ENCODE measurements around the gene SLC25A46. TPM values are rescaled to one million over a fixed set of nuclear protein-coding genes. Genes with fewer than 3 reads are reported as not detected.
"Not testable (repeated sequence)": the region's sequence is repeated elsewhere in the genome, so short reads cannot be mapped to it uniquely, and the experiment has no call there.

Gene SLC25A46
- total RNA-seq (10 to 100 TPM; 23.8 to 50.5 (median 35.9) TPM), polyA plus RNA-seq (10 to 100 TPM; 30.9 to 31.9 TPM), total RNA-seq (30.6 reads per million, percentile 60 among the genes with 10 or more reads in this experiment)

DNA sequence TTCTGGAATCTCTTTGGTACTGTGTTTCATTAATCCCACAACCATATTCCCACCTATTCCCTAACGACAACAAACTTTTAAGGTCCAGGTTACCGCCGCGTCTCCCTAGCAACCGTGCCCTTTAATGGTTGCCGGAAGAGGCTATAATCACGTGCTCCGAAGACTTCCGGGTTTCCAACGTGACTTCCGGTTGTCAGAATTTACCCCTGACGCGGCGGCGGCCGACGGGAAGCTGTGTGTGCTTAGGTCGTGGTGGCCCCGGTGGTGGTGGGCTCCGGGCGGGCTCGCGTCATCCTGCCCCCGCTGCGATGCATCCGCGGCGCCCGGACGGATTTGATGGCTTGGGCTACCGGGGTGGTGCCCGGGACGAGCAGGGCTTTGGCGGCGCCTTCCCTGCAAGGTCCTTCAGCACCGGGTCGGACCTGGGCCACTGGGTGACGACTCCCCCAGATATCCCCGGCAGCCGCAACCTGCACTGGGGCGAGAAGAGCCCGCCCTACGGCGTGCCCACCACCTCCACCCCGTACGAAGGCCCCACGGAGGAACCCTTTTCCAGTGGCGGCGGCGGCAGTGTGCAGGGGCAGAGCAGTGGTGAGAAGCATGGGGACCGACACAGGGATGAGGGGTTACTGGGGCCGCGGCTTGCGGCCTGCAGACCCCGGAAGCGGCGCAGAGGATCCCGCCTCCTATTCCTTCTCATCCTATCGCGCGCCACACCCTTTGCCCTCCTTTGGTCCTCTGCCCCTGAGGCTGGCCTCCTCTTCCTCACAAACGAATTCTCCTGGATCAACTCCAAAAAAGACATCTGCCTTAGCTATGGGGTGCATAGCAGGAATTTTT is at the start of gene SLC25A46:
Gene SLC25A46, plus strand, starts transcription at position 196 of the 840 bp plus-strand sequence. Its CDS starts 113 bp downstream, at position 309.
- Mint-ChIP-seq H3K27me3 (peaks cover 4 to 19% (median 6%) of the 10 kb centered on the region in 5 donors), H3K36me3 (peaks cover 0 to 5% (median 0%) of the 10 kb centered on the region in 5 donors), H3K4me3 (peak within 1 kb of the TSS; percentile 90 to 100 (median 96)), H3K27ac (peak within 1 kb of the TSS; percentile 91 to 100 (median 96)), H3K9me3 (peaks cover 0 to 2% (median 0%) of the 10 kb centered on the region in 11 donors), H3K4me1 (peaks cover 14 to 45% (median 34%) of the 10 kb centered on the region in 7 donors)
- H3K36me3 ChIP-seq (ENCODE audit: control insufficient read depth in 2 of 3, insufficient read depth in 3 of 3, low read length in 3 of 3), result peaks cover 0 to 5% (median 0%) of the 10 kb centered on the region in 3 experiments
- peak; percentile 92 for ATAC-seq
- H3K27ac ChIP-seq (ENCODE audit: low read depth, low read length), result peak within 1 kb of the TSS; percentile 86
- H3K4me1 ChIP-seq (ENCODE audit: control insufficient read depth in 2 of 2, insufficient read depth in 2 of 2, low read length in 2 of 2), result peaks cover 4 to 15% of the 10 kb centered on the region in 2 donors
- ChIA-PET CTCF (interaction anchor here (0.9 to 1.2 kb wide), 2 partner anchors 17 kb away, joined by 3 to 4 read pairs; no protein-coding TSS in a partner anchor), POLR2A (interaction anchor here (1.3 to 1.8 kb wide), 2 partner anchors 13 to 353 kb away, joined by 4 to 7 read pairs; partner anchors contain the start of genes TMEM232 and WDR36)
- peak within 1 kb of the TSS; percentile 96 for H3K4me3 ChIP-seq (ENCODE audit: low read length)
- DNase-seq, result peak; percentile 75 to 92 (median 91)
- intact Hi-C loops (cut with micrococcal nuclease), result loop anchor here (1.0 to 10.0 kb wide), 20 partner anchors 13 to 1991 kb away; partner anchors contain the start of genes NREP (in 2 of the 2), STARD4 (in 2 of the 2), TMEM232 (in 2 of the 2) and WDR36 (in 2 of the 2)
- H3K27me3 ChIP-seq (ENCODE audit: control insufficient read depth in 2 of 2, insufficient read depth in 2 of 2, low read length in 2 of 2), result no peaks in the 10 kb centered on the region
- H3K9me3 ChIP-seq (ENCODE audit: control insufficient read depth in 2 of 3, low read length in 3 of 3), result no peaks in the 10 kb centered on the region

DNA sequence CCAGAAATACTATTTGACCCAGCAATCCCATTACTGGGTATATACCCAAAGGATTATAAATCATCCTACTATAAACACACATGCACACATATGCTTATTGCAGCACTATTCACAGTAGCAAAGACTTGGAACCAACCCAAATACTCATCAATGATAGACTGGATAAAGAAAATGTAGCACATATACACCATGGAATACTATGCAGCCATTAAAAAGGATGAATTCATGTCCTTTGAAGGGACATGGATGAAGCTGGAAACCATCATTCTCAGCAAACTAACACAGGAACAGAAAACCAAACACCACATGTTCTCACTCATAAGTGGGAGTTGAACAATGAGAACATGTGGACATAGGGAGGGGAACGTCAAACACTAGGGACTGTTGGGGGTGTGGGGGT is 48.2 kb upstream of the SLC25A46 start:
- H3K4me1 ChIP-seq (ENCODE audit: control insufficient read depth in 2 of 2, insufficient read depth in 2 of 2, low read length in 2 of 2); H3K27me3 ChIP-seq (ENCODE audit: control insufficient read depth in 2 of 2, insufficient read depth in 2 of 2, low read length in 2 of 2); H3K27me3 Mint-ChIP-seq; ATAC-seq; H3K4me3 Mint-ChIP-seq; H3K36me3 Mint-ChIP-seq; H3K36me3 ChIP-seq (ENCODE audit: control insufficient read depth in 2 of 3, insufficient read depth in 3 of 3, low read length in 3 of 3); H3K9me3 ChIP-seq (ENCODE audit: control insufficient read depth in 2 of 3, low read length in 3 of 3); CTCF ChIA-PET; intact Hi-C loops (cut with micrococcal nuclease); DNase-seq; H3K4me3 ChIP-seq (ENCODE audit: low read length); POLR2A ChIA-PET; H3K27ac Mint-ChIP-seq; H3K27ac ChIP-seq (ENCODE audit: low read depth, low read length): not testable (repeated sequence)
- H3K4me1 Mint-ChIP-seq, result peaks cover 0 to 11% (median 0%) of the 10 kb centered on the region in 7 donors
- H3K9me3 Mint-ChIP-seq, result peaks cover 0 to 21% (median 5%) of the 10 kb centered on the region in 11 donors

DNA sequence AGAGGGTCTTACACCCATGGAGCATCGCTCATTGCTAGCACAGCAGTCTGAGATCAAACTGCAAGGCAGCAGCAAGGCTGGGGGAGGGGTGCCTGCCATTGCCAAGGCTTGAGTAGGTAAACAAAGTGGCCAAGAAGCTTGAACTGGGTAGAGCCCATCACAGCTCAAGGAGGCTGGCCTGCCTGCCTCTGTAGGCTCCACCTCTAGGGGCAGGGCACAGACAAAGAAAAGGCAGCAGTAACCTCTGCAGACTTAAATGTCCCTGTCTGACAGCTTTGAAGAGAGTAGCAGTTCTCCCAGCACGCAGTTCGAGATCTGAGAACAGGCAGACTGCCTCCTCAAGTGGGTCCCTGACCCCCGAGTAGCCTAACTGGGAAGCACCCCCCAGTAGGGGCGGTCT is 46.1 kb upstream of the SLC25A46 start:
- H3K4me3 ChIP-seq (ENCODE audit: low read length); ATAC-seq; H3K36me3 ChIP-seq (ENCODE audit: control insufficient read depth in 2 of 3, insufficient read depth in 3 of 3, low read length in 3 of 3); POLR2A ChIA-PET; DNase-seq; H3K27ac Mint-ChIP-seq; H3K27ac ChIP-seq (ENCODE audit: low read depth, low read length); H3K4me1 Mint-ChIP-seq; H3K9me3 ChIP-seq (ENCODE audit: control insufficient read depth in 2 of 3, low read length in 3 of 3); CTCF ChIA-PET; H3K36me3 Mint-ChIP-seq; H3K27me3 ChIP-seq (ENCODE audit: control insufficient read depth in 2 of 2, insufficient read depth in 2 of 2, low read length in 2 of 2); H3K4me1 ChIP-seq (ENCODE audit: control insufficient read depth in 2 of 2, insufficient read depth in 2 of 2, low read length in 2 of 2); H3K4me3 Mint-ChIP-seq; H3K27me3 Mint-ChIP-seq; intact Hi-C loops (cut with micrococcal nuclease): not testable (repeated sequence)
- peaks cover 3 to 17% (median 8%) of the 10 kb centered on the region in 11 donors for H3K9me3 Mint-ChIP-seq

DNA sequence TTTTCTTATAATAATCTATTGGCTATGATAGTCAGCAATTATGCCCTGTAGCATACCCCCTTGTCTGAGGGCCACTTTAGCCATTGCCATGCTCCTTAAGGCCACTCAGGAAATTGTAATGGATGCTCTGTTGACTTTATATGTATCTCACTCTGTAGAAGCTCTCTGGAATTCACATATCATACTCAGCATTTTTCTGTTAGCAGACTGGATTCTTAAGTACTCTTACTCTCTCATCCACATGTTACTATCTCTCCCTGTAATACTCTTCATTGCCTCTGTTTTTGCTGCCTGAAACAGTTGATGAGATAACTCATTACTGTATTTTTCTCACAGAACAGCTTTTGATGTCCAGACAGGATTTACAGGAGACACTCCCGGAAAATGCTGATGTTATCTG is 36.5 kb upstream of the SLC25A46 start:
- H3K4me1 Mint-ChIP-seq, result no peaks in the 10 kb centered on the region
- intact Hi-C loops (cut with micrococcal nuclease), result no loop called here

DNA sequence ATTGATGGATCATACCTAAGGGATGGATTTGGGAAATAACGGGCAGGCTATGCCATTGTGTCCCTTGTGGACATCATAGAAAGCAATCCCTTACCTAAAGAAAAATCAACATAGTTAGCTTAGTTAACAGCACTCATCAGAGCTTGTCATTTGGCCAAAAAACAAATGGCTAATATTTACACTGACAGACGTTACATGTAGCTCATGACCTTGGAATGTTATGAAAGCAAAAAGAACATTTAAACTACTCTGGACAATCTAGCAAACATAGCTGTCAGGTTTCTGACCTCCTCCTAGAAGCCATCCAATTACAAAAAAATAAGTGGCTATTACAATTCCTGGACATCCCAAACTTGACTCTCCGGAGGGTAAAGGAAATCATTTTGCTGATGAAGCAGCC is 36.1 kb upstream of the SLC25A46 start:
- H3K36me3 Mint-ChIP-seq, result peaks cover 0 to 3% (median 0%) of the 10 kb centered on the region in 5 donors
- no peak for DNase-seq
- Histone ChIP-seq H3K4me1 (ENCODE audit: control insufficient read depth in 2 of 2, insufficient read depth in 2 of 2, low read length in 2 of 2) (no peaks in the 10 kb centered on the region), H3K4me3 (ENCODE audit: low read length) (no peak overlapping the region), H3K27me3 (ENCODE audit: control insufficient read depth in 2 of 2, insufficient read depth in 2 of 2, low read length in 2 of 2) (no peaks in the 10 kb centered on the region), H3K9me3 (ENCODE audit: control insufficient read depth in 2 of 3, low read length in 3 of 3) (no peaks in the 10 kb centered on the region), H3K27ac (ENCODE audit: low read depth, low read length) (no peak overlapping the region), H3K36me3 (ENCODE audit: control insufficient read depth in 2 of 3, insufficient read depth in 3 of 3, low read length in 3 of 3) (no peaks in the 10 kb centered on the region)
- intact Hi-C loops (cut with micrococcal nuclease), result no loop called here
- POLR2A ChIA-PET, result no interaction called here
- no peak overlapping the region for H3K4me3 Mint-ChIP-seq
- H3K4me1 Mint-ChIP-seq, result no peaks in the 10 kb centered on the region
- H3K27ac Mint-ChIP-seq, result no peak overlapping the region
- ATAC-seq, result no peak
- peaks cover 0 to 28% (median 10%) of the 10 kb centered on the region in 5 donors for H3K27me3 Mint-ChIP-seq
- H3K9me3 Mint-ChIP-seq, result peaks cover 0 to 2% (median 0%) of the 10 kb centered on the region in 11 donors
- CTCF ChIA-PET, result no interaction called here

More for the DNA sequence above, 36.5 kb upstream of the SLC25A46 start:
- no peaks in the 10 kb centered on the region for H3K9me3 ChIP-seq (ENCODE audit: control insufficient read depth in 2 of 3, low read length in 3 of 3)
- no peaks in the 10 kb centered on the region for H3K4me1 ChIP-seq (ENCODE audit: control insufficient read depth in 2 of 2, insufficient read depth in 2 of 2, low read length in 2 of 2)
- DNase-seq (no peak), ATAC-seq (no peak)
- ChIA-PET CTCF (no interaction called here), POLR2A (no interaction called here)
- H3K27me3 Mint-ChIP-seq, result peaks cover 0 to 28% (median 10%) of the 10 kb centered on the region in 5 donors
- H3K27ac ChIP-seq (ENCODE audit: low read depth, low read length), result no peak overlapping the region
- H3K27me3 ChIP-seq (ENCODE audit: control insufficient read depth in 2 of 2, insufficient read depth in 2 of 2, low read length in 2 of 2), result no peaks in the 10 kb centered on the region
- no peak overlapping the region for H3K27ac Mint-ChIP-seq
- H3K36me3 Mint-ChIP-seq, result peaks cover 0 to 3% (median 0%) of the 10 kb centered on the region in 5 donors
- H3K9me3 Mint-ChIP-seq, result peaks cover 0 to 2% (median 0%) of the 10 kb centered on the region in 11 donors
- H3K4me3 Mint-ChIP-seq, result no peak overlapping the region
- no peak overlapping the region for H3K4me3 ChIP-seq (ENCODE audit: low read length)
- H3K36me3 ChIP-seq (ENCODE audit: control insufficient read depth in 2 of 3, insufficient read depth in 3 of 3, low read length in 3 of 3), result no peaks in the 10 kb centered on the region

DNA sequence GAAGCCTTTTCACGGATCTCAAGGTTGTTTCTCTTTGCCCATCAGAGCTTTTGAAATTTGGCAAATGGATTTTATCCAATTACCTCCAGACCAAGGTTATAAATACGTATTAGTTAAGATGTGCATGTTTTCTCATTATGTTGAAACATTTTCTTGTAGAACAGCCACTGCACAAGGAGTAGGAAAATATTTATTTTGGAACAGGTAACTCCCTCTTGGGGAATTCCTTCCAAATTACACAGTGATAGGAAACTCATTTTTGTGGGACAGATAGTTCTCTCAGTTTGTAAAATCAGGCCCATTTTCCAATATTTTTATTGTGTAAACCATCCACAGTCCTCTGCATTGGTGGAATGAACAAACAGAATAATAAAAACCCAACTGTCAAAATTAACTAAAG is 35.3 kb upstream of the SLC25A46 start:
- Histone ChIP-seq H3K9me3 (ENCODE audit: control insufficient read depth in 2 of 3, low read length in 3 of 3) (no peaks in the 10 kb centered on the region), H3K27me3 (ENCODE audit: control insufficient read depth in 2 of 2, insufficient read depth in 2 of 2, low read length in 2 of 2) (no peaks in the 10 kb centered on the region), H3K4me3 (ENCODE audit: low read length) (no peak overlapping the region), H3K4me1 (ENCODE audit: control insufficient read depth in 2 of 2, insufficient read depth in 2 of 2, low read length in 2 of 2) (no peaks in the 10 kb centered on the region), H3K27ac (ENCODE audit: low read depth, low read length) (no peak overlapping the region), H3K36me3 (ENCODE audit: control insufficient read depth in 2 of 3, insufficient read depth in 3 of 3, low read length in 3 of 3) (no peaks in the 10 kb centered on the region)
- intact Hi-C loops (cut with micrococcal nuclease), result no loop called here
- no peaks in the 10 kb centered on the region for H3K4me1 Mint-ChIP-seq
- DNase-seq, result no peak
- no peak overlapping the region for H3K4me3 Mint-ChIP-seq
- peaks cover 0 to 31% (median 14%) of the 10 kb centered on the region in 5 donors for H3K27me3 Mint-ChIP-seq
- ChIA-PET POLR2A (no interaction called here), CTCF (no interaction called here)
- H3K9me3 Mint-ChIP-seq, result peaks cover 0 to 2% (median 0%) of the 10 kb centered on the region in 11 donors
- peaks cover 0 to 3% (median 0%) of the 10 kb centered on the region in 5 donors for H3K36me3 Mint-ChIP-seq
- no peak overlapping the region for H3K27ac Mint-ChIP-seq
- no peak for ATAC-seq

Measured in naive thymus-derived CD4-positive, alpha-beta T cell (primary cell).